Smooth muscle cell (in vitro differentiated cells): ENCODE results near the gene DOCK1. TPM values are rescaled to one million over a fixed set of nuclear protein-coding genes. Genes with fewer than 3 reads are reported as not detected.

Source experiments
- DNase-seq: peaks from one replicate; lab custom pipeline; 2025; ENCODE audit not compliant: unreplicated experiment; lab: John Stamatoyannopoulos, UW
- H2AFZ ChIP-seq: fragments of 200-600 bp; sonication (generic); 2 replicates; pipeline ENCODE4 v1.6.0; 2016; ENCODE audit warnings: antibody characterized with exemption, low read depth, mild to moderate bottlenecking
- H3F3A ChIP-seq: fragments of 200-600 bp; sonication (generic); 2 replicates; pipeline ENCODE4 v1.6.0; 2017; ENCODE audit warnings: antibody characterized with exemption, low read depth
- H3K27ac ChIP-seq: fragments of 200-600 bp; sonication (generic); 2 replicates; pipeline ENCODE4 v1.5.1; 2016; ENCODE audit warnings: low read depth, mild to moderate bottlenecking
- H3K27me3 ChIP-seq: fragments of 200-600 bp; sonication (generic); 2 replicates; pipeline ENCODE4 v1.6.1; 2016; ENCODE audit warnings: low read depth, mild to moderate bottlenecking
- H3K36me3 ChIP-seq: fragments of 200-600 bp; sonication (generic); 2 replicates; pipeline ENCODE4 v1.5.1; 2016; ENCODE audit warnings: low read depth
- H3K4me1 ChIP-seq: fragments of 200-600 bp; sonication (generic); 2 replicates; pipeline ENCODE4 v1.5.1; 2016; ENCODE audit warnings: low read depth
- H3K4me2 ChIP-seq: fragments of 200-600 bp; sonication (generic); 2 replicates; pipeline ENCODE4 v1.6.0; 2016; ENCODE audit warnings: mild to moderate bottlenecking
- H3K4me3 ChIP-seq: fragments of 200-600 bp; sonication (generic); 2 replicates; pipeline ENCODE4 v1.5.1; 2016; ENCODE audit warnings: mild to moderate bottlenecking
- H3K79me2 ChIP-seq: fragments of 200-600 bp; sonication (generic); 2 replicates; pipeline ENCODE4 v1.6.0; 2016; ENCODE audit warnings: low read depth, mild to moderate bottlenecking
- H3K9ac ChIP-seq: fragments of 200-600 bp; sonication (generic); 2 replicates; pipeline ENCODE4 v1.6.0; 2016; ENCODE audit warnings: low read depth
- H3K9me3 ChIP-seq: fragments of 200-600 bp; sonication (generic); replicated peaks from 2 replicates; pipeline ENCODE4 v1.5.1; 2016; ENCODE audit warnings: low read depth
- H4K20me1 ChIP-seq: fragments of 200-600 bp; sonication (generic); 2 replicates; pipeline ENCODE4 v1.6.0; 2016; ENCODE audit warnings: low read depth
- CTCF ChIP-seq: fragments of 200-600 bp; sonication (generic); IDR thresholded peaks from 2 replicates; pipeline ENCODE4 v1.5.1; 2017; ENCODE audit warnings: borderline replicate concordance, mild to moderate bottlenecking, antibody characterized with exemption; ENCODE audit not compliant: insufficient read depth, poor library complexity, severe bottlenecking
- WGBS: methylation state at CpG from one replicate; pipeline ENCODE4 v1.1.7; 2016; ENCODE audit warnings: low lambda C conversion rate; 5-methylcytosine and 5-hydroxymethylcytosine counted together
- polyA plus RNA-seq: library from polyadenylated mRNA; unstranded; fragments of >200 nt; fragmentation: Nextera tagmentation; extraction: Ambion mirVana; gene quantifications from 2 replicates; pipeline ENCODE4 v1.2.1, GENCODE V29; 2016
- total RNA-seq: library from RNA; depleted of rRNA; stranded (reverse); fragments of >200 nt; gene quantifications from 2 replicates; pipeline ENCODE4 v1.2.3, GENCODE V29; 2014

DOCK1 gene
- total and polyA plus RNA-seq, 2 experiments from 2014 or later = 18.4 to 37.1 TPM

GRCh38 chr10:127196282-127197153 lies 291.3 kb downstream of the DOCK1 start, which contains the start of gene INSYN2A:
Gene INSYN2A, minus strand, starts transcription at chr10:127196591. Its CDS starts 20,196 bp downstream, at chr10:127176395.
- 3% methylated on average over 64 of the region's 81 CpGs for whole genome bisulfite sequencing

GRCh38 chr10:127197154-127197432 lies 291.9 kb downstream of the DOCK1 start:
- Histone ChIP-seq H3K27me3 (peaks cover 25% of the 10 kb centered on the region), H3F3A (no peaks in the 10 kb centered on the region), H3K9ac (no peak overlapping the region), H3K4me1 (peaks cover 13% of the 10 kb centered on the region), H3K4me3 (peak overlapping the region; percentile 56), H4K20me1 (peaks cover 80% of the 10 kb centered on the region), H2AFZ (no peak overlapping the region), H3K79me2 (no peaks in the 10 kb centered on the region), H3K36me3 (no peaks in the 10 kb centered on the region), H3K27ac (no peak overlapping the region), H3K9me3 (no peaks in the 10 kb centered on the region), H3K4me2 (peak overlapping the region; percentile 96)
- DNase-seq = no peak
- WGBS = 63% methylated on average over 5 of the region's 5 CpGs
- TF ChIP-seq CTCF = no peak

More at GRCh38 chr10:127196282-127197153, 291.3 kb downstream of the DOCK1 start, which contains the start of gene INSYN2A:
- H4K20me1 ChIP-seq = peaks cover 86% of the 10 kb centered on the region
- TF ChIP-seq CTCF = peak; percentile 13
- peaks cover 13% of the 10 kb centered on the region for H3K4me1 ChIP-seq
- H3K4me3 ChIP-seq = peak within 1 kb of the TSS; percentile 56
- no peak within 1 kb of the TSS for H3K9ac ChIP-seq
- no peak for DNase-seq
- H3K79me2 ChIP-seq = no peaks in the 10 kb centered on the region
- H3K4me2 ChIP-seq = peak within 1 kb of the TSS; percentile 96
- no peaks in the 10 kb centered on the region for H3F3A ChIP-seq
- no peaks in the 10 kb centered on the region for H3K9me3 ChIP-seq
- H3K27ac ChIP-seq = no peak within 1 kb of the TSS
- H3K36me3 ChIP-seq = no peaks in the 10 kb centered on the region
- peaks cover 25% of the 10 kb centered on the region for H3K27me3 ChIP-seq
- no peak within 1 kb of the TSS for H2AFZ ChIP-seq

GRCh38 chr10:127198307-127198706 lies 293.1 kb downstream of the DOCK1 start:
- no peak overlapping the region for H2AFZ ChIP-seq
- no peak overlapping the region for H3K4me2 ChIP-seq
- peaks cover 71% of the 10 kb centered on the region for H4K20me1 ChIP-seq
- no peak for DNase-seq
- no peak overlapping the region for H3K27ac ChIP-seq
- no peaks in the 10 kb centered on the region for H3K36me3 ChIP-seq
- H3K4me1 ChIP-seq = peaks cover 13% of the 10 kb centered on the region
- H3F3A ChIP-seq = no peaks in the 10 kb centered on the region
- H3K79me2 ChIP-seq = no peaks in the 10 kb centered on the region
- H3K27me3 ChIP-seq = peaks cover 25% of the 10 kb centered on the region
- no peak overlapping the region for H3K9ac ChIP-seq
- TF ChIP-seq CTCF = no peak
- H3K4me3 ChIP-seq = no peak overlapping the region
- H3K9me3 ChIP-seq = no peaks in the 10 kb centered on the region
- WGBS = 88% methylated on average over 5 of the region's 5 CpGs
